ENCODE results near the gene LIMS2. TPM values are rescaled to one million over a fixed set of nuclear protein-coding genes. Genes with fewer than 3 reads are reported as not detected.

LIMS2 gene
- total RNA-seq, 2 experiments from 2014 or later: 6.1 to 7.0 TPM

DNA sequence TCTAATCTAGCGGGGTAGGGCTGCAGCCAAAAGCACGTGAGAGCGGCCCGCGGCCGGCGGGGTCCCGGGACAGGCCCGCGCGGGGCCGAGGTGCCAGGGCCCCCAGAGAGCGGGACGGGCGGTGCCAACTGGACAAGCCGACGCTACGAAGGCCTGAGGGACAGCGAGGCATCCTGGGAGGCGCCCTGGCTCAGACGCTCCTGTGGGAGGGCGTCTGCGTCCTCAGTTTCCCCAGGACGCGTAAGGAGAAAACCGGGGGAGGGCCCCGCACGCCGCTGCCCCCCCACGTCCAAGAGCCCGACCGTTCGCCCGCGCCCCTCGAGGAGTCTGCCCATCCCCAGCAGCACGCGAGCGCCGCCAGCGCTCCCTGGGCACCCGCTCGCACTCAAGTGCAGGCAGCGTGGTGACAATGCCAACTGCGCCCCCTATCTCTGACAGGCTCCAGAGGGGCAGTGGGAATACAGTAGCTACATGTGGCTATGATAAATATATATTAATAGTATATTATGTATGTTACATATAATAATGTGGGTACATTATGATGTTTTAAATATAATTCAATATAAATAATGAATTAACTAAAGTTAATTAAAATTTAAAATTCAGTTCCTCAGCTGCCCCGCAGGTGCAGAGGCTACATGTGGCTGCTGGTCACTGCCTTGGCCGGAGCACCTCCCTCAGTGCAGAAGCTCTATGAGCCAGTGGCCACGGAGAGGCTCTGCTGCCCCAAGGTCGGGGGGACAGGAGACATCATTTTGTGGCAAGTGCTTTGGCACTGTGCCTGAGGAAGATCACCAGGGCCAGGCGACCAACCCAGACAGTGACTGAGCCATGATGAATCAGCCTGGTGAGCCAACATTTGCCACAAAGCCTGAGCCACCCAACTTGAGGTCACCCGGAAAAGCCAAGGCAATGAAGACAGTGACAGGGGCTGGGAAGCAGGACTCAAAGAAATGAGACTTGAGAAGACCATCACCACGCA lies 20.5 kb upstream of the LIMS2 start:
- H3K27me3 Mint-ChIP-seq: no peaks in the 10 kb centered on the region
- ATAC-seq (ENCODE audit: poor library complexity): peak; percentile 55
- H3K27ac ChIP-seq (ENCODE audit: low read depth in 1 of 2, low read length in 2 of 2): no peak overlapping the region
- peaks cover 8% of the 10 kb centered on the region for H3K4me1 ChIP-seq (ENCODE audit: insufficient read depth, low read length)
- DNase-seq: peak in 8 of 14 experiments; percentile 14 to 71 (median 59)
- H3K4me3 ChIP-seq (ENCODE audit: low read length): no peak overlapping the region
- peaks cover 2 to 9% of the 10 kb centered on the region in 2 experiments for H3K9me3 ChIP-seq (ENCODE audit: control insufficient read depth in 1 of 2, insufficient read depth in 1 of 2, low read length in 2 of 2)
- ChIA-PET CTCF (interaction anchor here (1.2 kb wide), 1 partner anchor 104 kb away, joined by 6 read pairs; no protein-coding TSS in a partner anchor), POLR2A (no interaction called here)
- no peak overlapping the region for H3K4me3 Mint-ChIP-seq
- intact Hi-C loops (cut with DNase I, micrococcal nuclease): no loop called here
- H3K27ac Mint-ChIP-seq: no peak overlapping the region
- H3K9me3 Mint-ChIP-seq: peaks cover 2% of the 10 kb centered on the region
- no peaks in the 10 kb centered on the region for H3K36me3 ChIP-seq (ENCODE audit: insufficient read depth, low read length)
- TF ChIP-seq, protein P1, sequence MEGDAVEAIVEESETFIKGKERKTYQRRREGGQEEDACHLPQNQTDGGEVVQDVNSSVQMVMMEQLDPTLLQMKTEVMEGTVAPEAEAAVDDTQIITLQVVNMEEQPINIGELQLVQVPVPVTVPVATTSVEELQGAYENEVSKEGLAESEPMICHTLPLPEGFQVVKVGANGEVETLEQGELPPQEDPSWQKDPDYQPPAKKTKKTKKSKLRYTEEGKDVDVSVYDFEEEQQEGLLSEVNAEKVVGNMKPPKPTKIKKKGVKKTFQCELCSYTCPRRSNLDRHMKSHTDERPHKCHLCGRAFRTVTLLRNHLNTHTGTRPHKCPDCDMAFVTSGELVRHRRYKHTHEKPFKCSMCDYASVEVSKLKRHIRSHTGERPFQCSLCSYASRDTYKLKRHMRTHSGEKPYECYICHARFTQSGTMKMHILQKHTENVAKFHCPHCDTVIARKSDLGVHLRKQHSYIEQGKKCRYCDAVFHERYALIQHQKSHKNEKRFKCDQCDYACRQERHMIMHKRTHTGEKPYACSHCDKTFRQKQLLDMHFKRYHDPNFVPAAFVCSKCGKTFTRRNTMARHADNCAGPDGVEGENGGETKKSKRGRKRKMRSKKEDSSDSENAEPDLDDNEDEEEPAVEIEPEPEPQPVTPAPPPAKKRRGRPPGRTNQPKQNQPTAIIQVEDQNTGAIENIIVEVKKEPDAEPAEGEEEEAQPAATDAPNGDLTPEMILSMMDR (IDR thresholded peaks at IDR 0.05): no peak
- H3K36me3 Mint-ChIP-seq (ENCODE audit: low read depth): peaks cover 4% of the 10 kb centered on the region
- H3K27me3 ChIP-seq (ENCODE audit: control insufficient read depth in 1 of 2, insufficient read depth in 2 of 2, low read length in 2 of 2): no peaks in the 10 kb centered on the region
- H3K4me1 Mint-ChIP-seq (ENCODE audit: low read depth): peaks cover 8% of the 10 kb centered on the region

DNA sequence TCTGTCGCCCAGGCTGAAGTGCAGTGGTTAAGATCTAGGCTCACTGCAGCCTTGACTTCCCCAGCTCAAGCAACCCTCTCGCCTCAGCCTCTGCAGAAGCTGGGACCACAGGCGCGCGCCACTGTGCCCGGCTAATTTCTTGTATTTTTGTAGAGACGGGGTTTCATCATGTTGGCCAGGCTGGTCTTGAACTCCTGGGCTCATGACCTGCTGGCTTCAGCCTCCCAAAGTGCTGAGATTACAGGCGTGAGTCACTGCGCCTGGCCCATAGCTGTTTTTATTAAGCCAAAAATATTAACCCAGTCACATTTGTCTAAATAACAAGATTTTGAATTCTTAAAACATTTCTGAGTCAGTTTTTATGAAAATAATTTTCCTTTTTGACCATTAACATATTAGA lies 19.7 kb upstream of the LIMS2 start:
- no peak for DNase-seq
- no peak for ATAC-seq (ENCODE audit: poor library complexity)
- Mint-ChIP-seq H3K27me3 (no peaks in the 10 kb centered on the region), H3K9me3 (peaks cover 2% of the 10 kb centered on the region), H3K36me3 (ENCODE audit: low read depth) (peaks cover 4% of the 10 kb centered on the region), H3K4me3 (no peak overlapping the region), H3K4me1 (ENCODE audit: low read depth) (peaks cover under 1% of the 10 kb centered on the region), H3K27ac (no peak overlapping the region)
- no peak overlapping the region for H3K27ac ChIP-seq (ENCODE audit: low read depth in 1 of 2, low read length in 2 of 2)
- TF ChIP-seq, protein P1 (IDR thresholded peaks at IDR 0.05): no peak
- no peak overlapping the region for H3K4me3 ChIP-seq (ENCODE audit: low read length)
- no peaks in the 10 kb centered on the region for H3K36me3 ChIP-seq (ENCODE audit: insufficient read depth, low read length)
- POLR2A ChIA-PET: no interaction called here
- peaks cover 2% of the 10 kb centered on the region for H3K4me1 ChIP-seq (ENCODE audit: insufficient read depth, low read length)
- intact Hi-C loops (cut with DNase I, micrococcal nuclease): no loop called here
- no peaks in the 10 kb centered on the region for H3K27me3 ChIP-seq (ENCODE audit: control insufficient read depth in 1 of 2, insufficient read depth in 2 of 2, low read length in 2 of 2)
- H3K9me3 ChIP-seq (ENCODE audit: control insufficient read depth in 1 of 2, insufficient read depth in 1 of 2, low read length in 2 of 2): peaks cover 9 to 17% of the 10 kb centered on the region in 2 experiments
- CTCF ChIA-PET: no interaction called here

DNA sequence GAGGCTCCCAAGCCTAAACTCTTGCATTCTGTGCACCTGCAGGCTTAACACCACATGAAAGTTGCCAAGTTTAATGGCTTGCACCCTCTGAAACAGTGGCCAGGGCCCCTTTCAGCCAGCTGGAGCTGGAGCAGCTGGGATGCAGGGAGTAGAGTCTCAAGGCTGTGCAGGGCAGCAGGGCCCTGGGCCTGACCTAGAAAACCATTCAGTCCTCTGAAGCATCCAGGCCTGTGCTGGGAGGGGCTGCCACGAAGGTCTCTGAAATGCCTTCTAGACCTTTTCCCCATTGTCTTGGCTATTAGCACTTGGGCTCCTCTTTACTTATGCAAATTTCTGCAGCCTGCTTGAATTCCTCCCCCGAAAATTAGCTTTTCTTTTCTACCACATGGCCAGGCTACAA lies 15.4 kb upstream of the LIMS2 start:
- Mint-ChIP-seq H3K27ac (no peak overlapping the region), H3K4me3 (no peak overlapping the region), H3K9me3 (peaks cover 5% of the 10 kb centered on the region), H3K27me3 (peaks cover 4% of the 10 kb centered on the region), H3K4me1 (ENCODE audit: low read depth) (no peaks in the 10 kb centered on the region), H3K36me3 (ENCODE audit: low read depth) (peaks cover 4% of the 10 kb centered on the region)
- Histone ChIP-seq H3K27me3 (ENCODE audit: control insufficient read depth in 1 of 2, insufficient read depth in 2 of 2, low read length in 2 of 2) (no peaks in the 10 kb centered on the region), H3K4me3 (ENCODE audit: low read length) (no peak overlapping the region), H3K27ac (ENCODE audit: low read depth in 1 of 2, low read length in 2 of 2) (no peak overlapping the region), H3K4me1 (ENCODE audit: insufficient read depth, low read length) (peaks cover 1% of the 10 kb centered on the region), H3K36me3 (ENCODE audit: insufficient read depth, low read length) (no peaks in the 10 kb centered on the region), H3K9me3 (ENCODE audit: control insufficient read depth in 1 of 2, insufficient read depth in 1 of 2, low read length in 2 of 2) (peaks cover 9 to 24% of the 10 kb centered on the region in 2 experiments)
- ATAC-seq (ENCODE audit: poor library complexity): no peak
- DNase-seq: no peak
- ChIA-PET CTCF (no interaction called here), POLR2A (no interaction called here)
- intact Hi-C loops (cut with DNase I, micrococcal nuclease): no loop called here
- TF ChIP-seq, protein P1 (IDR thresholded peaks at IDR 0.05): no peak
